Omental fat pad (tissue), 4 donors: ENCODE measurements around the gene SRGAP1. TPM values are rescaled to one million over a fixed set of nuclear protein-coding genes. Genes with fewer than 3 reads are reported as not detected.
"Not testable (repeated sequence)": the region's sequence is repeated elsewhere in the genome, so short reads cannot be mapped to it uniquely, and the experiment has no call there.

ENCODE experiments used
- ATAC-seq: fragments of 150-250 bp; one replicate; pipeline ENCODE4 v1.9.1; 2016; ENCODE audit warnings: mild to moderate bottlenecking, moderate library complexity; ENCODE audit not compliant: low FRiP score
- DNase-seq: peaks from one replicate; pipeline ENCODE4 v3.0.0-alpha.2; 2019; ENCODE audit warnings: low spot score
- total RNA-seq, 4 donors: library from RNA; depleted of rRNA; stranded (reverse); fragments of >200 nt; gene quantifications; one replicate each; pipeline ENCODE4 v1.1.0, GENCODE V29; 2016
- TF ChIP-seq, protein P1 (sequence below), 3 donors: fragments of 450-650 bp; IDR thresholded peaks; one replicate each; pipeline ENCODE4 v1.5.1; 2016 to 2017; ENCODE audit warnings: antibody characterized with exemption in 3 of 3, mild to moderate bottlenecking in 3 of 3, moderate library complexity in 2 of 3

SRGAP1 gene
- total RNA-seq, 4 donors from 2014 or later: 10.6 to 69.1 (median 12.9) TPM

DNA sequence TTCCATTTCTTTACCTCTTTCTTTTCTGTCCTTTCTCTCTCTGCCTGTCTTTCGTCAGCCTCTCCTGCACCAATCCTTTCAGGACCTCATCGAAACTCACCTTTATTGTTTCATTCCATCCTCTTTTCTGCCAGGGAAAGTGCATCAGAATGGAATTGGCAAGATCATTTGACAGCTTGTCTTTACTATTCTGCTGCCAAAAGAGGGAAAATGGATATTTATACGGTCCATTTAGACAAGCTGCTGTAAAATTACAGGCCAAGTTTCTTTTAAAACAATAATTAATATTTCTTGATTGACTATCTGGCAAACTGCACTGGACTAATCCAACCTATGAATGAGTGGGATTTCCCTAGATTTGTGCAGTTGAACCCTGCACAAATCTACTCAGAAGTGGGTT, 7.6 kb upstream of the SRGAP1 start:
- TF ChIP-seq, protein P1, sequence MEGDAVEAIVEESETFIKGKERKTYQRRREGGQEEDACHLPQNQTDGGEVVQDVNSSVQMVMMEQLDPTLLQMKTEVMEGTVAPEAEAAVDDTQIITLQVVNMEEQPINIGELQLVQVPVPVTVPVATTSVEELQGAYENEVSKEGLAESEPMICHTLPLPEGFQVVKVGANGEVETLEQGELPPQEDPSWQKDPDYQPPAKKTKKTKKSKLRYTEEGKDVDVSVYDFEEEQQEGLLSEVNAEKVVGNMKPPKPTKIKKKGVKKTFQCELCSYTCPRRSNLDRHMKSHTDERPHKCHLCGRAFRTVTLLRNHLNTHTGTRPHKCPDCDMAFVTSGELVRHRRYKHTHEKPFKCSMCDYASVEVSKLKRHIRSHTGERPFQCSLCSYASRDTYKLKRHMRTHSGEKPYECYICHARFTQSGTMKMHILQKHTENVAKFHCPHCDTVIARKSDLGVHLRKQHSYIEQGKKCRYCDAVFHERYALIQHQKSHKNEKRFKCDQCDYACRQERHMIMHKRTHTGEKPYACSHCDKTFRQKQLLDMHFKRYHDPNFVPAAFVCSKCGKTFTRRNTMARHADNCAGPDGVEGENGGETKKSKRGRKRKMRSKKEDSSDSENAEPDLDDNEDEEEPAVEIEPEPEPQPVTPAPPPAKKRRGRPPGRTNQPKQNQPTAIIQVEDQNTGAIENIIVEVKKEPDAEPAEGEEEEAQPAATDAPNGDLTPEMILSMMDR (IDR thresholded peaks at IDR 0.05): no peak
- DNase-seq (no peak), ATAC-seq (no peak)

DNA sequence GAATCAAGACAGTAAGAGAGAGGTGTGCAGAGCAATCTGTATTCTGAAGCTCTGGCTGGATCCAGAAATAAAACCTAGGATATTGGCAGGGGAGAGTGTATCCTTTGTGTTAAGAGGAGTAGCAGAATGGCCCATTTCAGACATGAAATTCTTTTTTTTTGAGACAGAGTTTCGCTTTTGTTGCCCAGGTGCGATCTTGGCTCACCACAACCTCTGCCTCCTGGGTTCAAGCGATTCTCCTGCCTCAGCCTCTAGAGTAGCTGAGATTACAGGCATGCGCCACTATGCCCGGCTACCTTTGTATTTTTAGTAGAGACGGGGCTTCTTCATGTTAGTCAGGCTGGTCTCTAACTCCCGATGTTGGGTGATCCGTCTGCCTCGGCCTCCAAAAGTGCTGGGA, 6.1 kb upstream of the SRGAP1 start:
- no peak for ATAC-seq
- no peak for DNase-seq
- TF ChIP-seq, protein P1 (IDR thresholded peaks at IDR 0.05): no peak

DNA sequence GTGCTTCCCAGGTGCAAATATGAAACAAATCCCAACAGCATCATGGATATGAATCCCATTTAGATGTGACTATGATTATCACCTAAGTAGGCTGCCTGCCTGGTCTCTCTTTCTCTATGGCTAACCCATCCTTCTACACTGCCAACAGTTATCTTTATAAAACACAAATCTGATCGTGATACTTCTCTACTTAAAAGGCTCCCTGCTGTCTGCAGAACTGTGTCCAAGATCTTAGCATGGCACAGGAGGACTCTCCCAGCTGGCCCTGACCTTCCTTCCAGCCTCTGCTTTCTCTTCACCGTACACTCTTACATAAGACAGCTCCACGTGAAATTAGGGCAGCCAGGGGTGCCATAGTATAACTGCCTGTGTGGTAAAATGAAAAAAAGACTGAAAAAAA, 3.5 kb upstream of the SRGAP1 start:
- ATAC-seq (no peak), DNase-seq (no peak)
- TF ChIP-seq, protein P1 (IDR thresholded peaks at IDR 0.05): no peak

DNA sequence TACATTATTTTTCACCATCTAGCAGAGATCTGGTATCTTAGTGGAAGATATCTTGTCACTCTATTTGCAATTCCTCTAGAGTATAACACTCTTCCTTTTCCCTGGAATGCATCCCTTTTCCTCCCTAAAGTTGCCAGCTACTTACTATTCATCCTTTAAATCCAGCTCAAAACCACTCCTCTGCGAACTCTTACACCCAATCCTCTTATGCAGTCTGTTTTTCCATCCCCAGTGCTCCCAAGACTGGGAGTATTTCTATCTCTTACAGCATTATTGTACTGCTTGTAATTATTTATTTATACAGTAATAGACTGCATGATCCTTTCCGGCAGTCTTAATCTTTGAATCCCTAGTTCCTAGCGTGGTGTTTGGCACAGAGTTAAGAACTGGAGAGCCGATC, 2.9 kb upstream of the SRGAP1 start:
- ATAC-seq (no peak), DNase-seq (no peak)
- TF ChIP-seq, protein P1 (IDR thresholded peaks at IDR 0.05): no peak

- not testable (repeated sequence) for DNase-seq, ATAC-seq
These were observed 1.8 kb upstream of the SRGAP1 start for GRCh38 chr12:63842750-63843149.

DNA sequence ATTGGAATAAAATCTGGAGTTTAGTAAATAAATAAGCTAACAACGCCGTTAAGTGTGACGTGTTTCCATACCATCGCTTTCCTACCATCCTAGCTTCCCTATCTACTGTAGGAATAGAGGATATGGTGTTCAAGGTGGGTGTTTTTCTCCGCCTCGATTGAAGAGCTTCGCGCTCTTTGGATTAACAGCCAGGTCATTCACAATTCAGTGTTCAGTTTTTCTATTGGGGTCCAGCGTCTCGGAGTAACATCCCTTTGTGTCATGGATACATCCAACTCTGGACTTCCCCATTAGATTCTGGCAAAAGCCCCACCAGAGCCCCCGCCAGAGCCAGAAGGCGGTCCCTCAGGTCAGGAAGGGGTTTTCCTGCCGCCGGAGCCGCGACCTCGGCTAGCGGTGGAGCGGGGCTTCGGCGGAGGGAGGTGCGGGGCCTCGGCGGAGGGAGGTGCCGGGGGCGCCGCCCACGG, 1.2 kb upstream of the SRGAP1 start:
- ATAC-seq: no peak
- TF ChIP-seq, protein P1 (IDR thresholded peaks at IDR 0.05): no peak
- no peak for DNase-seq

GRCh38 chr12:63843721-63844390, 644 bp upstream of the SRGAP1 start:
- TF ChIP-seq, protein P1 (IDR thresholded peaks at IDR 0.05): peak in 2 of 3 donors; percentile 57 to 91

More at GRCh38 chr12:63843721-63844390, 644 bp upstream of the SRGAP1 start:
- ATAC-seq (peak; percentile 92), DNase-seq (peak; percentile 58)
